Suprapubic skin (tissue), 4 donors: ENCODE results near the gene PRX. TPM values are rescaled to one million over a fixed set of nuclear protein-coding genes. Genes with fewer than 3 reads are reported as not detected.
A peak's percentile ranks its signal among the peaks of the same experiment; 100 is the strongest.

Source experiments
- DNase-seq, 2 donors: peaks; one replicate each; pipeline ENCODE4 v3.0.0-alpha.2; 2019; ENCODE audit warnings: low spot score in 2 of 2
- H3K27ac ChIP-seq: fragments of 200-600 bp; sonication (generic); one replicate; pipeline ENCODE4 v1.5.1; 2019
- H3K27me3 ChIP-seq: fragments of 200-600 bp; sonication (generic); one replicate; pipeline ENCODE4 v1.5.1; 2019
- H3K36me3 ChIP-seq: fragments of 200-600 bp; sonication (generic); one replicate; pipeline ENCODE4 v1.5.1; 2019
- H3K4me1 ChIP-seq: fragments of 200-600 bp; sonication (generic); one replicate; pipeline ENCODE4 v1.5.1; 2019
- H3K4me3 ChIP-seq: fragments of 200-600 bp; sonication (generic); one replicate; pipeline ENCODE4 v1.5.1; 2019; ENCODE audit warnings: mild to moderate bottlenecking
- H3K9me3 ChIP-seq: fragments of 200-600 bp; sonication (generic); one replicate; pipeline ENCODE4 v1.5.1; 2019
- CTCF ChIP-seq, 2 donors: fragments of 200-600 bp in 1 of 2; fragments of 450-650 bp in 1 of 2; sonication (generic) in 1 of 2; IDR thresholded peaks; one replicate each; pipeline ENCODE4 v1.5.1; 2016 to 2019; ENCODE audit warnings: antibody characterized with exemption in 2 of 2, mild to moderate bottlenecking in 1 of 2, moderate library complexity in 1 of 2
- EP300 ChIP-seq: sonication (generic); formaldehyde crosslinking; IDR thresholded peaks from one replicate; pipeline ENCODE4 v1.6.1; 2017; ENCODE audit warnings: antibody characterized with exemption
- POLR2A ChIP-seq, 2 donors: fragments of 450-650 bp; IDR thresholded peaks; one replicate each; pipeline ENCODE4 v1.6.1; 2017; ENCODE audit warnings: antibody characterized with exemption in 2 of 2, mild to moderate bottlenecking in 2 of 2, moderate library complexity in 2 of 2
- POLR2AphosphoS5 ChIP-seq, 3 donors: sonication (generic); formaldehyde crosslinking; IDR thresholded peaks; one replicate each; pipeline ENCODE4 v1.6.1; 2017; ENCODE audit warnings: antibody characterized with exemption in 3 of 3
- WGBS: methylation state at CpG from one replicate; pipeline ENCODE4 v1.1.5; 2018; 5-methylcytosine and 5-hydroxymethylcytosine counted together
- total RNA-seq, 4 donors: library from RNA; depleted of rRNA; stranded (reverse); fragments of >200 nt; gene quantifications; one replicate each; pipeline ENCODE4 v1.1.0, GENCODE V29; 2016

PRX gene
- total RNA-seq, 4 donors from 2014 or later: 4.1 to 7.3 (median 4.8) TPM

GRCh38 chr19:40355975-40356680, 57.0 kb downstream of the PRX start:
- no peak for DNase-seq
- no peaks in the 10 kb centered on the region for H3K27me3 ChIP-seq
- no peaks in the 10 kb centered on the region for H3K9me3 ChIP-seq
- H3K4me1 ChIP-seq: peaks cover 8% of the 10 kb centered on the region
- no peak overlapping the region for H3K4me3 ChIP-seq
- TF ChIP-seq POLR2AphosphoS5 (IDR thresholded peaks at IDR 0.05) (no peak), POLR2A (IDR thresholded peaks at IDR 0.05) (no peak), EP300 (no peak), CTCF (IDR thresholded peaks at IDR 0.05) (no peak)
- WGBS: 80% methylated on average over 9 of the region's 9 CpGs
- H3K36me3 ChIP-seq: no peaks in the 10 kb centered on the region
- no peak overlapping the region for H3K27ac ChIP-seq

- WGBS: 5% methylated on average over 17 of the region's 17 CpGs
- Histone ChIP-seq H3K9me3 (no peaks in the 10 kb centered on the region), H3K27ac (peak overlapping the region; percentile 80), H3K27me3 (no peaks in the 10 kb centered on the region), H3K36me3 (no peaks in the 10 kb centered on the region), H3K4me1 (peaks cover 24% of the 10 kb centered on the region), H3K4me3 (peak overlapping the region; percentile 67)
- TF ChIP-seq EP300 (no peak), POLR2A (IDR thresholded peaks at IDR 0.05) (no peak), CTCF (IDR thresholded peaks at IDR 0.05) (no peak), POLR2AphosphoS5 (IDR thresholded peaks at IDR 0.05) (no peak)
- no peak for DNase-seq
Observed at GRCh38 chr19:40348961-40349507, 64.1 kb downstream of the PRX start.

- DNase-seq: peak; percentile 100
Observed at GRCh38 chr19:40348125-40348913, 64.9 kb downstream of the PRX start, which contains the start of the genes C19orf47 and PLD3. Gene C19orf47, minus strand, starts transcription at chr19:40348397. Its CDS starts 6,540 bp downstream, at chr19:40341857. Gene PLD3, plus strand, starts transcription at chr19:40348695. Its CDS starts 17,789 bp downstream, at chr19:40366484.

GRCh38 chr19:40344422-40344821, 68.8 kb downstream of the PRX start:
- TF ChIP-seq POLR2AphosphoS5 (IDR thresholded peaks at IDR 0.05) (no peak), POLR2A (IDR thresholded peaks at IDR 0.05) (no peak), CTCF (IDR thresholded peaks at IDR 0.05) (no peak)
- peaks cover 4% of the 10 kb centered on the region for H3K36me3 ChIP-seq
- no peak for DNase-seq
- 64% methylated on average over 7 of the region's 7 CpGs for WGBS
- no peak overlapping the region for H3K27ac ChIP-seq
- no peaks in the 10 kb centered on the region for H3K9me3 ChIP-seq
- H3K27me3 ChIP-seq: no peaks in the 10 kb centered on the region
- H3K4me1 ChIP-seq: peaks cover 40% of the 10 kb centered on the region
- no peak overlapping the region for H3K4me3 ChIP-seq

More at GRCh38 chr19:40348125-40348913, 64.9 kb downstream of the PRX start, which contains the start of the genes C19orf47 and PLD3:
- Histone ChIP-seq H3K36me3 (no peaks in the 10 kb centered on the region), H3K4me1 (peaks cover 24% of the 10 kb centered on the region), H3K27me3 (no peaks in the 10 kb centered on the region), H3K9me3 (no peaks in the 10 kb centered on the region), H3K27ac (peak within 1 kb of the TSS; percentile 80), H3K4me3 (peak within 1 kb of the TSS; percentile 67)
- WGBS: under 1% methylated on average over 27 of the region's 77 CpGs
- no peak for TF ChIP-seq CTCF (IDR thresholded peaks at IDR 0.05)
- TF ChIP-seq EP300: no peak
- peak in 1 of 3 donors; percentile 95 for TF ChIP-seq POLR2AphosphoS5 (IDR thresholded peaks at IDR 0.05)
- peak; percentile 52 to 64 for TF ChIP-seq POLR2A (IDR thresholded peaks at IDR 0.05)

Other genes starting within 250 kb of the PRX start
- gene MAP3K10, start 222.0 kb downstream of the PRX start, total RNA-seq: 10 to 100 TPM; 11.0 to 20.4 (median 17.1) TPM
- gene TTC9B, start 195.0 kb downstream of the PRX start, total RNA-seq: not detected
- gene CCNP, start 186.7 kb downstream of the PRX start, total RNA-seq: under 1 TPM in 1 of 4 donors, not detected in 3; 0.26 TPM
- gene AKT2, start 128.0 kb downstream of the PRX start, total RNA-seq: 100 to 1,000 TPM in 2 of 4 donors, 10 to 100 TPM in 2; 76.4 to 146 (median 92.3) TPM
- gene C19orf47, start 65.0 kb downstream of the PRX start, total RNA-seq: 10 to 100 TPM; 14.8 to 34.9 (median 16.3) TPM
- 100 to 1,000 TPM; 173 to 231 (median 202) TPM for gene PLD3, start 64.7 kb downstream of the PRX start, total RNA-seq
- gene HIPK4, start 23.2 kb downstream of the PRX start, total RNA-seq: under 1 TPM in 3 of 4 donors, not detected in 1; 0.21 to 0.47 (median 0.42) TPM
- gene SERTAD1, start 12.6 kb upstream of the PRX start, total RNA-seq: 10 to 100 TPM in 3 of 4 donors, 1 to 10 TPM in 1; 8.5 to 33.9 (median 20.6) TPM
- 10 to 100 TPM; 16.4 to 29.8 (median 19.1) TPM for gene SERTAD3, start 31.0 kb upstream of the PRX start, total RNA-seq
- gene BLVRB, start 52.4 kb upstream of the PRX start, total RNA-seq: 100 to 1,000 TPM; 117 to 172 (median 142) TPM
- gene SPTBN4, start 53.6 kb upstream of the PRX start, total RNA-seq: 1 to 10 TPM in 1 of 4 donors, under 1 TPM in 3; 0.30 to 1.2 (median 0.71) TPM
- gene SHKBP1, start 163.5 kb upstream of the PRX start, total RNA-seq: 10 to 100 TPM; 42.2 to 58.3 (median 51.1) TPM
- 100 to 1,000 TPM; 108 to 236 (median 121) TPM for gene LTBP4, start 188.0 kb upstream of the PRX start, total RNA-seq